OCI-LY7 (cell line): ENCODE results near the gene SIL1.

Experiments
- EZH2phosphoT487 ChIP-seq: fragments of 200-600 bp; sonication (generic); IDR thresholded peaks from 2 replicates; pipeline ENCODE4 v1.6.1; 2018; ENCODE audit warnings: low read depth, borderline replicate concordance, mild to moderate bottlenecking, mixed run types, antibody characterized with exemption, low read length, moderate library complexity, mixed read lengths
- TF ChIP-seq, protein P1 (sequence below): fragments of 200-600 bp; sonication (generic); conservative IDR thresholded peaks from 2 replicates; pipeline ENCODE4 v1.5.1; 2014; ENCODE audit warnings: mild to moderate bottlenecking, antibody characterized with exemption, low read length, moderate library complexity, mixed read lengths

DNA sequence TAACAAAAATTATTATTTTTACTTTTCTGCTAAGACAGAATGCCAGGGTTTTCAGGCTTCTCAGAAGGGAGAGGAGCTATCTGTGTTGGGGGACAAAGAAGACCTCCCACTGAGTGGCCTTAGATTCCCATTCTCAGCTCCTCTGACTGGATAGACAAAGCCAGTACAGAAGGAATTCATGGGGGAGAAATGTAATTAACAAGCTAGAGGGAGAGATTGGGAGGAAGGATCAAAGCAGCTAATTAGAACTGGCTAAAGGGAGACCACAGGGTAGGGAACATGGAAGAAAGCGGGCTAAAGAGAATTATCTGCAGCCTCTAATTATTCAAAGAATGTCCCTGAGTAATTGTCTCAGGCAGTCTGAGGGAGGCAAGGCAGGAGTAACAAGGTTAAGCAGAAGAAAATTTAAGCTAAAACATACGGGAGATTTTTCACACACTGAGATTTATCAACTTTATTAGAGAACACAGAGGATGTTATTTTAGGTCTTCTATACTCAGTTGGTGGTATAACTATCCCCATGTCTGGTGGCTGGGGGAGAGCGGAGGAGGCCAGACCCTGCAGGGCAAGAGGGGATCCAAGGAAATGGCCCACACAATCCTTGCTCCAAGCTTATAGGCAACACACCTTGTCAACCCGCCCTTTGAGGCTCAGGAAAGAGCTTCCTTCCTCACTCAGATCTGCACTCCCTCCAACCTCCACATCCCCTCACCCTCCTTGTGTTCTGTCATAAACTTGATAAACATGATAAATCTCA, 235.4 kb downstream of the SIL1 start:
- TF ChIP-seq, protein P1, sequence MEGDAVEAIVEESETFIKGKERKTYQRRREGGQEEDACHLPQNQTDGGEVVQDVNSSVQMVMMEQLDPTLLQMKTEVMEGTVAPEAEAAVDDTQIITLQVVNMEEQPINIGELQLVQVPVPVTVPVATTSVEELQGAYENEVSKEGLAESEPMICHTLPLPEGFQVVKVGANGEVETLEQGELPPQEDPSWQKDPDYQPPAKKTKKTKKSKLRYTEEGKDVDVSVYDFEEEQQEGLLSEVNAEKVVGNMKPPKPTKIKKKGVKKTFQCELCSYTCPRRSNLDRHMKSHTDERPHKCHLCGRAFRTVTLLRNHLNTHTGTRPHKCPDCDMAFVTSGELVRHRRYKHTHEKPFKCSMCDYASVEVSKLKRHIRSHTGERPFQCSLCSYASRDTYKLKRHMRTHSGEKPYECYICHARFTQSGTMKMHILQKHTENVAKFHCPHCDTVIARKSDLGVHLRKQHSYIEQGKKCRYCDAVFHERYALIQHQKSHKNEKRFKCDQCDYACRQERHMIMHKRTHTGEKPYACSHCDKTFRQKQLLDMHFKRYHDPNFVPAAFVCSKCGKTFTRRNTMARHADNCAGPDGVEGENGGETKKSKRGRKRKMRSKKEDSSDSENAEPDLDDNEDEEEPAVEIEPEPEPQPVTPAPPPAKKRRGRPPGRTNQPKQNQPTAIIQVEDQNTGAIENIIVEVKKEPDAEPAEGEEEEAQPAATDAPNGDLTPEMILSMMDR: no peak
- no peak for TF ChIP-seq EZH2phosphoT487
